ENCODE data around the gene MYO1G. TPM values are rescaled to one million over a fixed set of nuclear protein-coding genes. Genes with fewer than 3 reads are reported as not detected.

Gene MYO1G
- total and polyA plus RNA-seq, 12 donors = 0.06 to 12.8 (median 3.8) TPM

DNA sequence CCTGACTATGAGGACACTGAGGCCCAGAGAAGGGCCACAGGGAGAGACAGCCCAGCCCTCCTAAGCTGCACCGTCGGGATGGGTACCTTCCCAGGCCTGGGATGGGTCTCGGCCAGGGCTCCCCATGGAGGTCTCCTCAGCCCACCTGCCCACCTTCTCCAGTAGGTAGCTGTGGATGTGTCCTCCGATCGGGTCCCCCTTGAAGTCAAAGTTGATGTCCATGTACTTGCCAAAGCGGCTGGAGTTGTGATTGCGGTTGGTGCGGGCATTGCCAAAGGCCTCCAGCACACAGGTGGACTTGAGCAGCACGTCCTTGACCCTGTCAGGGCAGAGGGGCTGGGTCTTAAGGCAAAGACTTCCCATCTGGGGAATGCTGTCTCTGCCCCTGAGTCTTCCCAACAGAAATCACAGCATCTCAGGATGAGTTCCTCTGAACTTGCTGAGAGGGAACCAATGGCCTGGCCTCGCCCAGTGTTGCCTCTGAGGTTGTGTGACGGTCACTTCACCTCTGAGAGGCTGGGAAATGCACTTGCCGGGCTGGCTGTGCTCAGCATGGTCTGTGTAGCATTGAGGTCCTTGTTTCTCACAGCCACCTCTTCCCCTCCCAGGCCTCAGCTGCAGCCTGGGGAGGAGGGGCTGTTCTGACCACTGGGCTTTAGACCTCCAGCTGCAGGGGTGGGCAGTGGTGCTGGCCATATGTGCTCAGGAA, 3.3 kb downstream of the MYO1G start:
- H3K9me3 ChIP-seq (replicated peaks in 1 of 3) = no peaks in the 10 kb centered on the region
- TF ChIP-seq, protein P1, sequence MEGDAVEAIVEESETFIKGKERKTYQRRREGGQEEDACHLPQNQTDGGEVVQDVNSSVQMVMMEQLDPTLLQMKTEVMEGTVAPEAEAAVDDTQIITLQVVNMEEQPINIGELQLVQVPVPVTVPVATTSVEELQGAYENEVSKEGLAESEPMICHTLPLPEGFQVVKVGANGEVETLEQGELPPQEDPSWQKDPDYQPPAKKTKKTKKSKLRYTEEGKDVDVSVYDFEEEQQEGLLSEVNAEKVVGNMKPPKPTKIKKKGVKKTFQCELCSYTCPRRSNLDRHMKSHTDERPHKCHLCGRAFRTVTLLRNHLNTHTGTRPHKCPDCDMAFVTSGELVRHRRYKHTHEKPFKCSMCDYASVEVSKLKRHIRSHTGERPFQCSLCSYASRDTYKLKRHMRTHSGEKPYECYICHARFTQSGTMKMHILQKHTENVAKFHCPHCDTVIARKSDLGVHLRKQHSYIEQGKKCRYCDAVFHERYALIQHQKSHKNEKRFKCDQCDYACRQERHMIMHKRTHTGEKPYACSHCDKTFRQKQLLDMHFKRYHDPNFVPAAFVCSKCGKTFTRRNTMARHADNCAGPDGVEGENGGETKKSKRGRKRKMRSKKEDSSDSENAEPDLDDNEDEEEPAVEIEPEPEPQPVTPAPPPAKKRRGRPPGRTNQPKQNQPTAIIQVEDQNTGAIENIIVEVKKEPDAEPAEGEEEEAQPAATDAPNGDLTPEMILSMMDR (IDR thresholded peaks at IDR 0.05) = no peak
- no peak for TF ChIP-seq POLR2A (IDR thresholded peaks at IDR 0.05)
- H3K27ac ChIP-seq = no peak overlapping the region
- intact Hi-C loops (cut with DNase I) = loop anchor here in 1 of 2 donors (5.0 kb wide), 1 partner anchor 157 kb away; no protein-coding TSS in a partner anchor
- H3K27me3 ChIP-seq = no peaks in the 10 kb centered on the region
- no peaks in the 10 kb centered on the region for H3K4me1 ChIP-seq (replicated peaks in 1 of 2)
- no peaks in the 10 kb centered on the region for H3K36me3 ChIP-seq (replicated peaks in 1 of 2)
- no peak overlapping the region for H3K4me3 ChIP-seq
- WGBS, 4 donors = 91 to 96% (median 94%) methylated on average over 9 to 12 of the region's 12 CpGs
- DNase-seq = no peak

DNA sequence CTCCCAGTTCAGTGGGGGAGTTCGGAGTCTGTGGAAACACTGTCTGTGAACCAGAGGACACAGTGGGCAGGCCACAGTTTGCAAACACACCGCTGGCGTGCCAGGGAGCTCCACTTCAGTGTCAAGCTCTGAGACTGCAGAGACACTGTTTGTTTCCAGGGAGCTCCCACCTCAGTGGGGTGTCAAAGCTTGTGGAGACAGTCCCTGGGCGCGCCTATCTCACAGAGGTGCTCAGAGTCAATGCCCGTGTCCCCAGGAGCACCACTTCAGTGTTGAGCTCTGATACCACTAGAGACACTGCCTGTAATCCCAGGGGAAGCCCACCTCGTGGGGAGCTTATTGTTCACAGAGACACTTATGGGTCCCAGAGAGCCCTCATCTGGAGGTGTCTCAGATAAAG, 4.3 kb downstream of the MYO1G start:
- intact Hi-C loops (cut with DNase I) = no loop called here
- no peak for DNase-seq
- H3K36me3 ChIP-seq (replicated peaks in 1 of 2) = no peaks in the 10 kb centered on the region
- H3K27me3 ChIP-seq = no peaks in the 10 kb centered on the region
- H3K27ac ChIP-seq = no peak overlapping the region
- H3K9me3 ChIP-seq (replicated peaks in 1 of 3) = no peaks in the 10 kb centered on the region
- H3K4me3 ChIP-seq = no peak overlapping the region
- no peak for TF ChIP-seq POLR2A (IDR thresholded peaks at IDR 0.05)
- TF ChIP-seq, protein P1 (IDR thresholded peaks at IDR 0.05) = no peak
- no peaks in the 10 kb centered on the region for H3K4me1 ChIP-seq (replicated peaks in 1 of 2)
- 60 to 84% (median 83%) methylated on average over 2 to 7 of the region's 7 CpGs for WGBS, 4 donors

DNA sequence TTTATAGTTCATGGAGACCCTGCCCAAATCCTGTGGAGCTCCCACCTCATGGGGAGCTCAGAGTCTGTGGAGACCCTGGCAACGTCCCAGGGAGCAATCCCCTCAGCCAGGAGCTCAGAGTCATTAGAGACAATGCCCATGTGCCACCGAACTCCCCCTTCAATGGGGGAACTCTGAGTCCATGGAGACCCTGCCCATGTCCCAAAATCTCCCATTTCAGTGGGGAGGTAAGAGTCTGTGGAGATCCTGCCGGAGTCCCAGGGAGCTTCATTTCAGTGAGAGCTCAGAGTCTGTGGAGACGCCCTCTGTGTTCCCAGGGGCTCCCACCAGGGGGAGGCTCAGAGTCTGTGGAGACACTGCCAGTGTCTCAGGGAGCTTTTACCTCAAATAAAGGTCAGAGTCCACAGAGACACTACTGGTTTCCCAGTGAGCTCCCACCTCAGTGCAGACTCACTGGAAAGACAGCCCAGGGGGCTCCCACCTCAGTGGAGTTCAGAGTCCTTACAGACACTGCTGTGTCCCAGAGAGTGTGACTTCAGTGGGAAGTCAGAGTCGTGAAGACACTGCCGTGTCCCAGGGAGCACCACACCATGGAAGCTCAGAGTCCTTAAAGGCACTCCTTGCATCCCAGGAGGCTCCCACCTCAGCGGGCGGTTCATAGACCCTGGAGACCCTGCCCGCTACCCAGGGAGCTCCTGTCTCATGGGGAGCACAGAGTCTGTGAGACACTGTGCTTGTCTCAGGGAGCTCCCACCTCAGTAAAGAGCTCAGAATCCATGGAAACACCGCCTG, 5.0 kb downstream of the MYO1G start:
- DNase-seq = peak in 6 of 7 donors; percentile 67 to 87 (median 80)
- Histone ChIP-seq H3K4me1 (replicated peaks in 1 of 2) (no peaks in the 10 kb centered on the region), H3K9me3 (replicated peaks in 1 of 3) (no peaks in the 10 kb centered on the region), H3K4me3 (no peak overlapping the region), H3K27ac (no peak overlapping the region), H3K27me3 (no peaks in the 10 kb centered on the region), H3K36me3 (replicated peaks in 1 of 2) (no peaks in the 10 kb centered on the region)
- intact Hi-C loops (cut with DNase I) = loop anchor here in 1 of 2 donors (2.0 kb wide), 1 partner anchor 163 kb away; no protein-coding TSS in a partner anchor
- TF ChIP-seq POLR2A (IDR thresholded peaks at IDR 0.05) = no peak
- TF ChIP-seq, protein P1 (IDR thresholded peaks at IDR 0.05) = peak; percentile 60 to 79 (median 74)
- WGBS, 4 donors = 51 to 75% (median 66%) methylated on average over 4 to 10 of the region's 10 CpGs

DNA sequence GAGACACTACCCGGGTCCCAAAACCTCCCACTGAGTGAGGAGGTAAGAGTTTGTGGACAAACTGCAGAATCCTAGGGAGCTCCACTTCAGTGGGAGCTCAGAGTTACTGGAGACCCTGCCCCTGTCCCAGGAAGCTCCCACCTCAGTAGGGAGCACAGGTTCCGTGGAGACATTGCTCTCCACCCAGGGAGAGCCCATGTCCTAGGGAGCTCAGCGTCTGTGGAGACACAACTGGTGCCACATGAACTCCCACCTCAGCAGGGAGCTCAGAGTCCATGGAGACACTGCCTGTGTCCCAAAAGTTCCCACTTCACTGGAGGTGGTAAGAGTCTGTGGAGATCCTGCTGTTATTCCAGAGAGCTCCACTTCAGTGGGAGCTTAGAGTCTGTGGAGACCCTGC, 6.3 kb downstream of the MYO1G start:
- H3K36me3 ChIP-seq (replicated peaks in 1 of 2) = no peaks in the 10 kb centered on the region
- no peaks in the 10 kb centered on the region for H3K4me1 ChIP-seq (replicated peaks in 1 of 2)
- no peaks in the 10 kb centered on the region for H3K9me3 ChIP-seq (replicated peaks in 1 of 3)
- DNase-seq = peak in 1 of 7 donors; percentile 5
- WGBS, 4 donors = 63 to 83% (median 76%) methylated on average over 1 to 3 of the region's 3 CpGs
- no peak overlapping the region for H3K27ac ChIP-seq
- H3K27me3 ChIP-seq = no peaks in the 10 kb centered on the region
- H3K4me3 ChIP-seq = no peak overlapping the region
- TF ChIP-seq, protein P1 (IDR thresholded peaks at IDR 0.05) = no peak
- TF ChIP-seq POLR2A (IDR thresholded peaks at IDR 0.05) = no peak
- intact Hi-C loops (cut with DNase I) = loop anchor here in 1 of 2 donors (2.0 kb wide), 1 partner anchor 164 kb away; no protein-coding TSS in a partner anchor

Data from adrenal gland (tissue), 12 donors.